NCI-H226 (cell line): Measurements from ENCODE around the gene INPP5B.

Experiments
- DNase-seq: peaks from one replicate; pipeline ENCODE4 v3.0.0-alpha.2; 2015

The INPP5B gene

DNA sequence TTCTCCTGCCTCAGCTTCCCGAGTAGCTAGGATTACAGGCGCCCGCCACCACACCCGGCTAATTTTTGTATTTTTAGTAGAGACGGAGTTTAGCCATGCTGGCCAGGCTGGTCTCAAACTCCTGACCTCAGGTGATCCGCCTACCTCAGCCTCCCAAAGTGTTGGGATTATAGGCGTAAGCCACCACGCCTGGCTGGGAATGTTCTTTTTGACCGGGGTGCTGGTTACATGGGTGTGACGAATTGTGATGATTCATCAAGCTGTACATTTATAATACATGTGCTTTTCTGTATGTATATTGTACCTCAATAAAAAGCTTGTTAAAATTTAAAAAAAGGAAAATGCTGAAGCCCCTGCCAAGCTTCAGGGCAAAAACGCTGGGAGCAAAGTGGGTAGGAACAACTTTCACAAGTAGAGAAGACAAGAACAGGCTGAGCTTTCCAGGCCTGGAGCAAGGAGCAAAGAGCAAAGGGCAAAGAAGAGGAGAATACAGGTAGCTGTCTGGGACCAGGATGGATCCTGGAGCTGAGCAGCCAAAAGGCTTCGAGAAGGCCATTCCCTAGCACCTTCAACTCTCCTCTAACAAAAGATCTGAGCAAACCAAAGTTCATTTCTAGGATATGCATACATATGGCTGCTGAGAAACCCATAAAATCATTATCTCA is 118.3 kb downstream of the INPP5B start:
- DNase-seq = no peak

DNA sequence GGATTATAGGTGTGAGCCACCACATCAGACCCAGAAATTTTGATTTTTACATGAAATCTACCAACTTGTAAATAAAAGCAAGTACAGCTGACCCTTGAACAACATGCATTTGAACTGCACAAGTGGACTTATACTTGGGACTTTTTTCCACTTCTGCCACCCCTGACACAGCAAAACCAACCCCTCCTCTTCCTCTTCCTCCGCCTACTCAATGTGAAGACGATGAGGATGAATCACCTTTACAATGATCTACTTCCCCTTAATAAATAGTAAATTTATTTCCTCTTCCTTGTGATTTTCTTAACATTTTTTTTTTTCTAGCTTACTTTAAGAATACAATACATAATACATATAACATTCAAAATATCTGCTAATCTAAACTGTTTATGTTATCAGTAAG is 121.3 kb downstream of the INPP5B start:
- no peak for DNase-seq

DNA sequence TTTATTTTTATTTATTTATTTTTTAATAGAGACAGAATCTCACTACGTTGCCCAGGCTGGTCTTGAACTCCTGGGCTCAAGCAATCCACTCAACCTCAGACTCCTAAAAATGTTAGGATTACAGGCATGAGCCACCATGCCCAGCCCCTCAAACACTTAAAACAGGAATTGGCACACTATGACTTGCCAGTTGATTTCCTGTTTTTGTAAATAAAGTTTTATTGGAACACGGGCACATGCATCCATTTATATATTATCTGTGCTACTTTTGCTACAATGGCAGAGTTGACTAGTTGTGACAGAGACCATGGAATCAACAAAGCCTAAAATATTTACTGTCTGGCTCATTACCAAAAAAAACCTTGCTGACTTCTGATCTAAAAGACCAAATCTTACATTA is 122.9 kb downstream of the INPP5B start:
- no peak for DNase-seq

DNA sequence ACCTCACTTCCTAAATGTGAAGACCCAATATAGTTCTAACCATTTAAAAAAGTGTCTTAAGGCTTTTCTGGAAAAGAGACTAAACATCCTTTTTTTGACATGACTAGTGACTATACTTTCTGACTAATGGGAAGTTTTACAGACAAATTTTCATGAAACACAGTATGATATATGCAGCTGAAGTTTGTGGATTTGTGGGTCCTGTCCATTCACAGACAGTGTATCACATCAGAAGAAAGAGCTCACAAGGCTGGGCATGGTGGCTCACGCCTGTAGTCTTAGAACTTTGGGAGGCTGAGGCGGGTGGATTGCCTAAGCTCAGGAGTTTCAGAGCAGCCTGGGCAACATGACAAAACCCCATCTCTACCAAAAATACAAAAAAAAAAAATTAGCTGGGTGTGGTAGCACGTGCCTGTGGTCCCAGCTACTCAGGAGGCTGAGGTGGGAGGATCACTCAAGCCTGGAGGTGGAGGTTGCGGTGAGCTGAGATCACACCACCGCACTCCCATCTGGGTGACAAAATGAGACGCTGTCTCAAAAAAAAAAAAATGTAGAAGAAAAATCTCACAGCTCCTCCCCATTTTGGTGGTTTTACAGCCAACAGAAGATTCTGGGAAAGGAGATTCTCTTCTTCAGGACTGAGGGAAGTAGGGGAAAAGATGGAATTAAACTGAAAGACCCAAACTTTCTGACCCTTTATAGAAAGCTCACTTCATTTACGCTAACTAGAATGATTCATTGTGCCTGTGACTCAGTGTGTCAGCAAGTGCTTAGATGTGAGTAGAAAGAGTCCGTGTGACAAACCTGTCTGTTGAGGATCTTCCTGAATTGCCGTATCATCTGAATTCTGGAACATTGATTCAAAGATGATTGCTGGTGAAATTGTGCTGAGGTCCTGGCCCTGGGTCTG is 123.7 kb downstream of the INPP5B start:
- DNase-seq = no peak

DNA sequence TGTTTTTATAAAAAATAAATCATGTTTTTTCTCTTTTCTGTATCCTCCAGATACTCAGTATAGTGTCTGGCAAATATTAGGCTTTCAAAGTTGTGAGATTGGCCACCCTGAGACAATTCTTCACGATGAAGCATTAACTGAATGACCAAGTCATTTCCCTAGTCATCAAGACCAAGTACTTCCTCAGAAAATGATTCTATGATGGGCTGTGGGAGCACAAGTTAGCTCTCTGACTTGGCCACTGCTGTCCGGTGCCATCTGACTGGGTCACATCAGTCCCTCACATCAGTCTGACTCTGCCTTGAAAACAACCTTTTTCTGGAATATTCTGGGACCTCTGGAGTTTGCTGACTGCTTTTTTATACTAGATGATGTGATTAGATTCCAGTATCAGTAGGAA is 125.4 kb downstream of the INPP5B start:
- no peak for DNase-seq

DNA sequence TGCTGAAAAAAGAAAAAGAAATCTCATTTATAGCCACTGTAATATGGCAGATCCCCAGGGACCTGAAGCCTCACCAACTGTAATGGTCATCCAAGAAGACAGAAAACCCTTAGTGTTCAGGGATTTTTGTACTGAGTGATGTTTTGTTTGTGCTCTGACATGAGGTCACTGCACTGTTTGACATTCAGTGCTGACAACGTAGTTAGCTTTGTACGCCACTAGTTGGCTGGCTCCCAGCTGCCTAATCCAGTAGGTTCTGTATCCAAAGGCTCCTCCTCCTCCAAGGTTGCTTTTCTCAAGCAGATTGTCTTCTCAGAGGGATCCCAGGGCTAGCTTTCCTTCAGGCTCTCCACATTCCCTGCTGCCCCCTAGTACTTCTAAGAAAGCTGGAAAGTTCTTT is 129.4 kb downstream of the INPP5B start:
- DNase-seq = no peak

DNA sequence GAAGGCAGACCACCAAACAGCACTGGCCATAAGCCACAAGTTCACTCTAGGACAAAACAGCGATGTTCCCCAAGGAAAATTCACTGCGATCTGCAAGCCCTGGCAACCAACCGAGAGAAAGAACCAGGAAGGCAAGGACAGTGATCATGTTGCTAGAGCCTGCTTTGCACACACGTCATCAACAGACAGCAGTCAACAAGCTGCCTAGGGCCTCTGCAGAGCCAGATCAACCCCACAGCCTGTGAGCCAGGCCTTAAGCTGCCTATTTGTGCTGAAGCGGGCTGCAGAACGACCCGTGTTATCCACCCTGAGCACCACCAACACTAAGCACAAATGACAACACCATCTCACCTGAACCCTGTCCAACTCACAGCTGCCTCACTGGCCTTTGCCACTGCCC is 132.6 kb downstream of the INPP5B start:
- no peak for DNase-seq

DNA sequence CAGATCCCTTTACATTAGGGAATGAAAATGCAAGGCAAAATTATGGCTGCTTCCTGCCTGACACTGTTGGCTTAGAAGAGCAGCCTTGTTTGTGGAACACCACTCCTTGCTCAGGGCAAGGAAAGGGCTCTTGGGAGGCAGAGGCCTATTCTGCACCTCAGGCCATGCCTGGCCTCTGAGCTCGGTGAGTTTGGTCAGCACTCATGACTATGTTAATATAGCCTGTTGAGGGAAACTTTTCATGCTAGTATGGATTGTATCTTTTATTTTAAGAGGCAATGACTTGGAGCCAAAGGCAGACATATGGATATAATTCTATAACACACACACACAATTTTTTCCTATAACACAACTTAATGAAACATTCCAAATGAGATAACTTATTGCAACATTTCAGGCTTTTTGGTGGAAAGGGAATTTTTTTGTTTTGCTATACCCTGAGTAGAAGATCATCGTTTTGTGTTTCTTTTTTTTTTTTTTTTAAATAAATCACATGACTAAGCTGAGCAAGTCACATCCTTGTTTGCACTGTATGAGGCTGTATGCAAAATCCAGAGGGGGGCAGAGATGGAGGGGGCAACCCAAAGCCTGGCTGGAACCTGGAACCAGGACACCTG is 133.2 kb downstream of the INPP5B start:
- DNase-seq = no peak

DNA sequence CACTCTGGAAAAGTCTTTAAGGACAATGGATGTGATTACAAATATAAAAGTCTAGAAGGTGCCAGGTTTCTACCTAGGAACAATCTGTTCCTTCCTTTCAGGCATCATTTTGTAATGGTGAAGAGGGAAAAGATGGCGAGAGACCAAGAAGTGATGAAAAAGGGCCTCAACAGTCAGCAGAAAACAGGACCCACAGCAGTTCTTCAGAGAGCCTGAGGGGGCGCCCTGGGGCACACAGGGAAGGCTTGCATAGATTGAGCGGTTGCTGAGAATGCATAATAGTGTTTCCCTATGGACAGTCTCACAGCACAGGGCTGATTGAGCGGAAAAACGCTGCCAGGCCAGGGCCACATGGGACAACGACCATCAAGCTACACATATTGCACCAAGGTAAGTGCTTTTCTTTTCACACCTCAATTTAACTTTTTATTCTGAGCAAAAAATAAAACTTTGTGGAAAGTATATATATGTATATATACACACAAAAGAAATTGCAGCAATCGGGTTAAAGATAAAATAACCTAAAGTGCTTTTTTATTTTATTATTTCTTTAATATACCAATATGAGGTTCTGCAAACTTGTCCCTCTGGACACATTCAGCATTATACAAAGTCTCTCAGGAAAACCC is 135.7 kb downstream of the INPP5B start:
- DNase-seq = peak; percentile 57
